ENCODE measurements around the gene FAM174A. TPM values are rescaled to one million over a fixed set of nuclear protein-coding genes. Genes with fewer than 3 reads are reported as not detected.
"Not testable (repeated sequence)": the region's sequence is repeated elsewhere in the genome, so short reads cannot be mapped to it uniquely, and the experiment has no call there.

FAM174A gene
- total RNA-seq, 1 donor from 2014 or later, result 9.9 TPM

- DNase-seq (ENCODE audit: low spot score) (no peak), ATAC-seq (no peak)
Measured at GRCh38 chr5:100575815-100576214, 40.6 kb downstream of the FAM174A start.

- ATAC-seq, result no peak
- DNase-seq (ENCODE audit: low spot score), result no peak
Measured at GRCh38 chr5:100576217-100576751, 41.1 kb downstream of the FAM174A start.

GRCh38 chr5:100577506-100577905 is 42.3 kb downstream of the FAM174A start:
- ATAC-seq (no peak), DNase-seq (ENCODE audit: low spot score) (no peak)

DNA sequence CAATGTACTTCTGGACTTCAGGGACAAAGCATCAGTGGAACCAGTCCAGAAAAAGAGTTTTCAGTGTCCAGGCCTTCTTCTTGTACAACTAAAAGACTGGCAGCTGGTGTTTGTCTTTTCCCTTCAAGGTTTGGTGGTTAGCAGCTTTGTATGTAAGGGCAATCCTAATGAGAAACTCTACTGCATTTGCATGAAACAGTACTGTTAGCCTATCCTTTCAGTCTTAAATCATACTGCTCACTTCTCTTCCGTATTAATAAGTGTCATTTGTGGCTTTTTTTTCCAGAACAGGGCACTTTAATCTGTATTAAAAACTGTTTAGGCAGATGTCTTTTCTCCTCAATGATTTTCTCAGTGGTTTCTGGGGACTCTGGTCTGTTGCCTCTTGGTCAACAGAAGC is 48.9 kb downstream of the FAM174A start:
- DNase-seq (ENCODE audit: low spot score) (no peak), ATAC-seq (no peak)

DNA sequence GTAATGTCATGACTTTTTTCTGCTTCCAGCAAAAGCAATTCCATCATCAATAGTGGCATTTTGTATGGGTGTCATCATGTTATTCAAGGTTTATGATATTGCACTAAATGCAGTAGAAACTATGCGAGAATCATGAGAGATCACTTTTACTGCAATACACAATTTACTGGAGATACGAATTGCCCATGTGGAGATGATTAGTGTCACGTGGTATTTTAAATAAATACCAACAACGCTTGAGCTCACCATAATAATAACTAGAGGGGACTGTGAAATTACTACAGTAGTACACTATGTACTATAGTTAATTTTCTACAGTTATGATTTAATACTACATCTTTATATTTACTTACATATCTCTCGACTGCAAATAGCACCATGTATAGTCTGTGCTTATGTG is 49.7 kb downstream of the FAM174A start:
- no peak for ATAC-seq
- DNase-seq (ENCODE audit: low spot score), result no peak

DNA sequence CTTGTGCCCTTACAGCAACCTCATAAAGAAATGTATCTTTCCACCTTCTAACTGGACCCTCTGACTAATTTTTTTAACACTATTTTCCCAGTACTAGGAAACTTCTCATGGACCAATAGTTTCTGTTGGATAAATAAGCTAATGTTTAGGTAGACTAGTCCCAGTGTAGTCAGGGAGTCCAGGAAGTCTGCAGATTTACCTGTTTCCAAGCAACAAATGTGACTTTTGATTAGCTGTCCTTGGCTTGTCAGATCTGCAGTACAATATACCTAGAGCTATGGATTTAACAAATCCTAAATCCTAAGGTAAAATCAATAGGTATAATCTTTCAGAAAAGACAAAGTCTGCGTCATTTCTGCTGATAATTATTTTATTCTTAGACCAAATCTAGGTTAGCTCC is 55.7 kb downstream of the FAM174A start:
- no peak for DNase-seq (ENCODE audit: low spot score)
- ATAC-seq, result no peak

DNA sequence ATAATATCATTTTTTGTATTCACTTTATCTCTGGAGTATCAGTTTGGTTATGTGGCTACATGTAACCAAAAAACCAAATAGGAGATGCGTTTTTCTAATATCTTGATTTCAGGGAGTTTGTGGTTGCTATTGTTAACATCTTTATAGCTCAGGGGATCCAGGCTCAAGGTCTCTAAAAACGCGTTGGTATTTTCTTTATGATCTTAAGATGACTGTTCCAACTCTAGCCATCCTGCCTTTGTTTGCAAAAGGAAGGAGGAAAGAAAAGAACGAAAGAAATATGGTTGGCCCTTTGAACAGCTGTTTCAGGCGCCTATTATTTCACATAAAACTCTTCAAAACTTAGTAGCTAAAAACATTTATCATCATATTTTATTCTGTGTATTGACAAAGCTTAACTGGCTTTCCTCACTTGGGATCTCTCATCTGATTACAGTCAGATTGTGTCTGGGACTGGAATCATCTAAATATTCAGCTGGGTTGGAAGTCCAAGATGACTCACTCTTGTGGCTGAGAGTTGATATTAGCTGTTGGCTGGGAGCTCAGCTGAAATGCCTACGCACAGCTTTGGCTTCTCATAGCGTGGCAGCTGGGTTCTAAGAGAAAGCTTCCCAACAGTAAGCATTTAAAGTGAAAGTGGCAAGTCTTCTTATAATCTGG is 60.1 kb downstream of the FAM174A start:
- no peak for ATAC-seq
- DNase-seq (ENCODE audit: low spot score), result no peak

GRCh38 chr5:100595812-100596173 is 60.6 kb downstream of the FAM174A start:
- ATAC-seq, result no peak

DNA sequence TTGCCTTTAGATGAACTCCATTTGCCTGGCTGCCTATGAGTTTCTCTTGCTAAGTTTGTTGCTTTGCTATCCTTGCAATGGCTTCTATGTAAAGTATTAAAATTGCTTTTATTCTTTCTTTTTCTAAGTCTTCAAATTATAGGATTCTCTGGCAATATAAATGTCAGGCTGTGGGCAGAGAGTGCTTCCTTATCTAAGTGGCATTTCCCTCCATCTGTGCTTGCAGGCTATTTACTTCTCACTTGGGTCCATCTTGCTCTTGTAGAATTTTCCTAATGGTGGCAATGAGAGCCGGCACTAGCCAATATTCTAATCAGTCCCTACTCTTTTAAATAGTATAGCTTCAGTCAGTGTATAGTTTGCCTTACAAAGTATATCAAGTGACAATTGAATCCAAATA is 63.3 kb downstream of the FAM174A start:
- ATAC-seq (no peak), DNase-seq (ENCODE audit: low spot score) (no peak)

More at GRCh38 chr5:100595812-100596173, 60.6 kb downstream of the FAM174A start:
- no peak for DNase-seq (ENCODE audit: low spot score)

- no peak for DNase-seq (ENCODE audit: low spot score)
- ATAC-seq, result no peak
Measured at GRCh38 chr5:100600298-100600994, 65.3 kb downstream of the FAM174A start.

- ATAC-seq, result no peak
- DNase-seq (ENCODE audit: low spot score), result no peak
Measured at GRCh38 chr5:100603141-100603540, 68.0 kb downstream of the FAM174A start.

DNA sequence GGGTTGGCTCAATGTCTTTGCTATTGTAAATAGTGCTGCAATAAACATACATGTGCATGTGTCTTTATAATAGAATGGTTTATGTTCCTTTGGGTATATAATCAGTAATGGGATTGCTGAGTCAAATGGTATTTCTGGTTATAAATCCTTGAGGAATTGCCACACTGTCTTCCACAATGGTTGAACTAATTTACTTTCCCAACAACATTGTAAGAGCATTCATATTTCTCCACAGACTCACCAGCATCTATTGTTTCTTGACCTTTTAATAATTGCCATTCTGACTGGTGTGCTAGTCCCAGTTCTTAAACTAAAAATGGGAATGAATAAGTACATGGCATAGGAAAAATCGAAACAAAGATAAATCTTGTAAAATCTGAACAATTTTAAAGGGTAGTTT is 68.8 kb downstream of the FAM174A start:
- not testable (repeated sequence) for DNase-seq (ENCODE audit: low spot score); ATAC-seq

DNA sequence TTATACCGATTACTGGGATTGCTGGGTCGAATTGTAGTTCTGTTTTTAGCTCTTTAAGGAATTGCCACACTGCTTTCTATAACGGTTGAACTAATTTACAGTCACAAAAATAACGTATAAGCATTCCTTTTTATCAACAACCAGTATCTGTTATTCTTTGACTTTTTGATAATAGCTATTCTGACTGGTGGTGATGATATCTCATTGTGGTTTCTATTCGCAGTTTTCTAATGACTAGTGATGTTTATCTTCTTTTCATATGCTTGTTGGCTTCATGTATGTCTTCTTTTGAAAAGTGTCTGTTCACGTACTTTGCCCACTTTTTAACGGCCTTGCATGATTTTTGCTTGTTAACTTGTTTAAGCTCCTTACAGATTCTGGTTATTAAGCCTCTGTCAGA is 74.4 kb downstream of the FAM174A start:
- DNase-seq (ENCODE audit: low spot score) (no peak), ATAC-seq (no peak)

- ATAC-seq, result no peak
- DNase-seq (ENCODE audit: low spot score), result no peak
Measured at GRCh38 chr5:100614308-100614707, 79.1 kb downstream of the FAM174A start.

DNA sequence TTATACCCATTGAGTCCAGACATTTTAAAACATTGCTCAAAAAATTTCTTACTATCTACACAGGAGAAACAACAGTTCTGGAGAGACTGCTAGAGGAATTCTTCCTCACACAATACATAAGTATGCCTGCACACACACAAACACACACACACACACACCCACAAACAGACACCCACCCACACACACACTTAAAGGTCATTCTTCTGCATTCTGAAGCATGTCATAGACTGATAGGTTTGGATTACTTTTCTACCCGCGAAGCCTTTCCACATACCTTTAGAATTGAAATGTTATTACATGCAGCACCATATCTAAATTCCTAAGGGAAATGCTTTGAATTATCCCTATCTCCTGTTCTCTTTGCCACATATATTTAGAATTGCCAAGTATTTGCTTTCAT is 80.2 kb downstream of the FAM174A start:
- DNase-seq (ENCODE audit: low spot score), result no peak

DNA sequence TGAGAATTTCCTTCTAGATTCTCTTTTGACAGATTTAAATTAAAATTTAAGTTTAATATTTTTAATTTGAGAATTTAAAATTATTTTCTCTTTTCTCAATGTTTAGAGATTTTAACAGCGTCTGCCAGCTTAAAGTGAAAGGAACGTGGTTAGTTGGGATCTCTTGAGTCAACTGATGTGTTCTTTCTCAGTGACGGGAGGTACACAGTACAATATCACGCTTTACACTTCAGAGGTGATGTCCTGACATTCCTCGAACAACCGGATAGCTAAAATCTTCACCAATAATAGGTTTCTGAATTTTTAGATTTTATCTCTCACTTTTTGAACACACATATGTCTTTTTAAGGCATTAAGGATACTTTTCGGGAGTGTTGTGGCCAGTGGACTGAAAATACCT is 81.1 kb downstream of the FAM174A start:
- ATAC-seq (no peak), DNase-seq (ENCODE audit: low spot score) (no peak)

More for the DNA sequence above, 80.2 kb downstream of the FAM174A start:
- no peak for ATAC-seq

- no peak for ATAC-seq
- DNase-seq (ENCODE audit: low spot score), result no peak
Measured at GRCh38 chr5:100616981-100617380, 81.8 kb downstream of the FAM174A start.

DNA sequence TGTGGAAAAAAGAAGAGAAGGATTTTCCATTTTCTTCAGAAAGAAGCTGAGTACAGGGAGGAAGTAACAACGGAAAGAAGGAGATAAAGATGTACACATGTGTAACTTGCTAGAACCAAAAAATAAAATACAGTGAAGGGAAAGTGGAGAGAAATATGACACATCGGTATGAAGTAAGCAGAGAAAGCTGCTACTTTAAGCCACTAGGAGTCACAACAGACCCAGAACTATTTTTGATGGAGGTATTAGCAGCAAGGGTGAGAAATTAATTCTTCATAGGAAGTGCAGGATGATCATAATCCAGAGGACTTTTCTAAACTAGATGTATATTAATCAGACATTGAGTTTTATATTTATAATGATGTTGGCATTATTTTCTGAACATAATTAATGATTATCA is 88.5 kb downstream of the FAM174A start:
- no peak for DNase-seq (ENCODE audit: low spot score)
- ATAC-seq, result no peak

GRCh38 chr5:100634937-100635534 is 99.9 kb downstream of the FAM174A start:
- no peak for ATAC-seq
- DNase-seq (ENCODE audit: low spot score), result no peak
